Activated naive CD4-positive, alpha-beta T cell treated with anti-CD3 and anti-CD28 coated beads, Interleukin-2, amount 10 ng/mL, durations not matched to agents 7 days and 5 days (primary cell): ENCODE measurements around the gene CD84.
A peak's percentile ranks its signal among the peaks of the same experiment; 100 is the strongest.
"Not testable (repeated sequence)": the region's sequence is repeated elsewhere in the genome, so short reads cannot be mapped to it uniquely, and the experiment has no call there.

ENCODE experiments used
- CTCF ChIA-PET: fragments of 350-600 bp; sonication (Branson Sonifier 250); formaldehyde crosslinking; loops from one replicate; lab custom pipeline; 2021; ENCODE audit warnings: antibody characterized with exemption; lab: Charles Lee
- DNase-seq: peaks from one replicate; pipeline ENCODE4 v3.0.0-alpha.2; 2020
- H3K27ac Mint-ChIP-seq: one replicate; pipeline ENCODE4 v1.8.0; 2021; ENCODE audit warnings: mild to moderate bottlenecking, moderate library complexity, mixed read lengths
- H3K27me3 Mint-ChIP-seq: one replicate; pipeline ENCODE4 v1.8.0; 2021; ENCODE audit warnings: mild to moderate bottlenecking, mixed read lengths
- H3K36me3 Mint-ChIP-seq: one replicate; pipeline ENCODE4 v1.8.0; 2021; ENCODE audit warnings: mixed read lengths
- H3K4me1 Mint-ChIP-seq: one replicate; pipeline ENCODE4 v1.8.0; 2021; ENCODE audit warnings: mixed read lengths
- H3K4me3 Mint-ChIP-seq: one replicate; pipeline ENCODE4 v1.8.0; 2021; ENCODE audit warnings: mild to moderate bottlenecking, moderate library complexity, mixed read lengths
- H3K9me3 Mint-ChIP-seq: one replicate; pipeline ENCODE4 v1.8.0; 2021; ENCODE audit warnings: mixed read lengths

CD84 gene

DNA sequence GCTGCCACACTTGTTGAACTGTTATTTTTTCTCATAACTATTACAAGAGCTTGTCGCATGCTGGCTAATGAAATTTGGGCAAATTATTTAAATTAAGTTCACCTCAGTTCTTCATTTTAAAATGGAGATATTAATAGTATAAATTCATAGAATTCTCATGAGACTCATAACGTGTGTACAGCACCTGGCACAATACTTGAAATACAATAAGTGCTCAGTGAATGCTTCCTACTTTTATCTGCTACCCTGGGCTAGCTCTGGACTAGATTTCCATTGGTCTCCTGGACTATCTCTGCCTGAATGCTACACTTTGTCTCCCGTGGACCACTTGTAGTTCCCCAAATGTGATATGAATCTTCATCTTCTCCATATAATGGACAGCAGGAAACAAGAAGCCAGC lies 57.2 kb downstream of the CD84 start:
- H3K36me3 Mint-ChIP-seq, result peaks cover 39% of the 10 kb centered on the region
- no peaks in the 10 kb centered on the region for H3K27me3 Mint-ChIP-seq
- CTCF ChIA-PET, result interaction anchor here (0.8 to 1.8 kb wide), 4 partner anchors 9 to 94 kb away, joined by 3 to 6 read pairs (median 4); no protein-coding TSS in a partner anchor
- no peak for DNase-seq
- peaks cover 28% of the 10 kb centered on the region for H3K9me3 Mint-ChIP-seq
- peaks cover 70% of the 10 kb centered on the region for H3K4me1 Mint-ChIP-seq
- H3K4me3 Mint-ChIP-seq, result peak overlapping the region; percentile 84
- H3K27ac Mint-ChIP-seq, result peak overlapping the region; percentile 95

DNA sequence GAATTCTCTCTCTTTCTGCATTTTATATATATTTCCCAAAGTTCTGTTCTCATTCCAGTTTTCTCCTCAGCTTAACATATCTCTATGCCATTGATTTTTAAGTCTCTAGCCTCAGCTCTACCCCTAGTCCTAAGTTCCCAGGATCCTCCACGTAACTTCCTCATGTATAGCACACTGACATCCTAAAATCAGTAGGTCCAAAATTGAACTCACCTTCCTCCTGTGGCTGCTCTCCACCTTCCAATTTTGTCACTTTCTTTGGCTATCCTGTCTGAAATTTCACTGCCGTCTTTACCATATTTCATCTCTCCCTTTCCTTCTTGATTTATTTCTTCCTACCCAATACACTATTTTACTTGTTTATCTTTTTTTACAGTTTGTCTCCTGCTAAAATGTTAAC lies 57.7 kb downstream of the CD84 start:
- Mint-ChIP-seq H3K4me1 (peaks cover 76% of the 10 kb centered on the region), H3K27ac (peak overlapping the region; percentile 95), H3K36me3 (peaks cover 39% of the 10 kb centered on the region), H3K4me3 (peak overlapping the region; percentile 84), H3K9me3 (peaks cover 28% of the 10 kb centered on the region), H3K27me3 (no peaks in the 10 kb centered on the region)
- CTCF ChIA-PET, result no interaction called here
- DNase-seq, result no peak

DNA sequence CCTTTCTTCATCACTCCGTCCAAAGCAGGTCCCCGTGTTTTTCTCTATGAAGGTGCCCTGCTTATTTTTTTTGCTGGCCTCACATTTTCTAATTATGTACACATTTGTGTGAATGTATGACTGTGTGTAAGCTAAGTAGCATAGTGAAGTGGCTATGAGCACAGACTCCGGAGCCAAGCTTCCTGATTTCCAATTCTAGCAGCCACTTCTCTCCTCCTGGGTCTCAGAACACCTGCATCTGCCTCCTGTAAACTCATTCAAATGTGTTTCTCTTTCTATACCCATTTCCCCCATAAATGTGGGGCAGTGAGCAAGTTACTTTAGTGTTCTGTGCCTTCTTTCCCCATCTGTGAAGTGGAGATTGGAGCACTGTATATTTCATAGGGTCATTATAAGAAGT lies 58.3 kb downstream of the CD84 start:
- CTCF ChIA-PET, result no interaction called here
- H3K27ac Mint-ChIP-seq, result peak overlapping the region; percentile 95
- peak overlapping the region; percentile 84 for H3K4me3 Mint-ChIP-seq
- H3K9me3 Mint-ChIP-seq, result peaks cover 29% of the 10 kb centered on the region
- no peak for DNase-seq
- H3K36me3 Mint-ChIP-seq, result peaks cover 39% of the 10 kb centered on the region
- no peaks in the 10 kb centered on the region for H3K27me3 Mint-ChIP-seq
- H3K4me1 Mint-ChIP-seq, result peaks cover 81% of the 10 kb centered on the region

DNA sequence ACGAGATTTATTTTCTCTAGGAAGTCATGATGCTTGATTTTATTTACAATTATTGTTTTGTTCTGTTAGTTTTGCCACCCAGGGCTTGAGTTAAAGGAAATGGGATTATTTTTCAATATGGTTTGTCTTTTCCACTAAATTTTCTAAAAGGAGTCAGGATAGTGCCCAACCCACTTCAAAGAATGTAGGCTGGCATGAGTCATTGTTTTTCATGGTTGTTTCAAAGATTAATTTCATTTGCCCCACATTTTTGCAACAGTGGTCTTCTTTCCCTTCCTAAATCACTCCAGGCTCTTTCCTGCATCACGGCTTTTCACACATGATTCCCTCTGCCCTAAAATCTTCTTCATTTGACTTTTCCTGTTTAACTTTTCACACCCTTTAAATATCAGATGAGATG lies 58.7 kb downstream of the CD84 start:
- no peaks in the 10 kb centered on the region for H3K27me3 Mint-ChIP-seq
- H3K36me3 Mint-ChIP-seq, result peaks cover 41% of the 10 kb centered on the region
- H3K27ac Mint-ChIP-seq, result peak overlapping the region; percentile 95
- CTCF ChIA-PET, result interaction anchor here (1.0 to 1.3 kb wide), 2 partner anchors 8 to 86 kb away, joined by 3 to 4 read pairs; no protein-coding TSS in a partner anchor
- H3K4me3 Mint-ChIP-seq, result peak overlapping the region; percentile 84
- no peak for DNase-seq
- peaks cover 85% of the 10 kb centered on the region for H3K4me1 Mint-ChIP-seq
- H3K9me3 Mint-ChIP-seq, result peaks cover 31% of the 10 kb centered on the region

DNA sequence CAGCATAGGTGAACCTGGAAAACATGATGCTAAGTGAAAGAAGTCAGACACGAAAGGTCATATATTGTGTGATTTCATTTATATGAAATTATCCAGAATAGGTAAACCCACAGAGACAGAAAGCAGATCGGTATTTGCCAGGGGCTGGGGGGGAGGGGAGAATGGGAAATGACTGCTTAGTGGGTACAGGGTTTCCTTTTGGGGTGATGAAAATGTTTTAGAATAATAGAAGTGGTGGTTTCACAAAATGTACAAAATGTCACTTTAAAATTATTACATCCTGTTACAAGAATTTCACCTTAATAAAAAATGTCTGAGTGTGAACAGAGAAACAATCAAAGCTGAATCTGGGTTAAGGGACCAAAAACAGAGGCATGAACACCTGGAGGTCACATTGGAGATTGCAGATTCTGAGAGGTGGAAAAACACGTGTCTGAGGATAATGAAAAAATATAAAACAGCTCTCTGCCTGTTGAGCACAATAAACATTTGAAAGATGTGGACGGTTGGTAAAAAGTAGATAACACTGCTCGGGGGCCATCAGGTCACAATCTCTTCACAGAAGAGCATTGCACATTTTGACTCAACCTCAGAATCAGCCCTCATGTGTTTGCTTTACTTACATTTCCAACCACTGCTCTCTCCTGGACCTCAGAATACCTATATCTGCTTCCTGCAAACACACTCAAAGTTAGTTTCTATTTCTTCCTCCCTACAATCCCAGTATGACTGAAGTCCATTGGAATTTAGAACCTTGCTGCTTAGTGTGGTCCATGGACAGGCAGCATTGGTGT lies 59.5 kb downstream of the CD84 start:
- CTCF ChIA-PET, result interaction anchor here (0.9 to 1.3 kb wide), 3 partner anchors 9 to 91 kb away, joined by 3 to 4 read pairs (median 3); no protein-coding TSS in a partner anchor
- H3K27ac Mint-ChIP-seq, result peak overlapping the region; percentile 95
- DNase-seq, result peak; percentile 36
- no peaks in the 10 kb centered on the region for H3K27me3 Mint-ChIP-seq
- peaks cover 28% of the 10 kb centered on the region for H3K9me3 Mint-ChIP-seq
- peaks cover 41% of the 10 kb centered on the region for H3K36me3 Mint-ChIP-seq
- peak overlapping the region; percentile 84 for H3K4me3 Mint-ChIP-seq
- H3K4me1 Mint-ChIP-seq, result peaks cover 90% of the 10 kb centered on the region

DNA sequence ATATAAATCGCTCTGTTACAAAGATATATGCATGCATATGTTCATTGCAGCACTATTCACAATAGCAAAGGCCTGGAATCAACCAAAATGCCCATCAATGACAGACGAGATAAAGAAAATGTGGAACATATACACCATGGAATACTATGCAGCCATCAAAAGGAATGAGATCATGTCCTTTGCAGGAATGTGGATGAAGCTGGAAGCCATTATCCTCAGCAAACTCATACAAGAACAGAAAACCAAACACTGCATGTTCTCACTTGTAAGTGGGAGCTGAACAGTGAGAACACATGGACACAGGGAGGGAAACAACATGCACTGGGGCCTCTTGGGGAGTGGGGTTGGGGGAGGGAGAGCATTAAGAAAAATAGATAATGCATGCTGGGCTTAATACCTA lies 61.8 kb downstream of the CD84 start:
- H3K4me3 Mint-ChIP-seq, H3K27me3 Mint-ChIP-seq, CTCF ChIA-PET, H3K27ac Mint-ChIP-seq, DNase-seq: not testable (repeated sequence)
- Mint-ChIP-seq H3K36me3 (peaks cover 56% of the 10 kb centered on the region), H3K9me3 (peaks cover 46% of the 10 kb centered on the region), H3K4me1 (peaks cover 79% of the 10 kb centered on the region)

DNA sequence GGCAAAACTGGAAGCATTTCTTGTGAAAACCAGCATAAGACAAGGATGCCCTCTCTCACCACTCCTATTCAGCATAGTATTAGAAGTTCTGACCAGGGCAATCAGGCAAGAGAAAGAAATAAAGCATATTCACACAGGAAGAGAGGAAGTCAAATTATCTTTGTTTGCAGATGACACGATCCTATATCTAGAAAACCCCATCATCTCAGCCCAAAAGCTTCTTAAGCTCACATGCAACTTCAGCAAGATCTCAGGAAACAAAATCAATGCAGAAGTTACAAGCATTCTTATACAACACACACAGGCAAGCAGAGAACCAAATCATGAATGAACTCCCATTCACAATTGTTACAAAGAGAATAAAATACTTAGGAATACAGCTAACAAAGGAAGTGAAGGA lies 63.4 kb downstream of the CD84 start:
- H3K4me3 Mint-ChIP-seq, H3K27me3 Mint-ChIP-seq, H3K27ac Mint-ChIP-seq, DNase-seq: not testable (repeated sequence)
- H3K9me3 Mint-ChIP-seq, result peaks cover 53% of the 10 kb centered on the region
- peaks cover 72% of the 10 kb centered on the region for H3K36me3 Mint-ChIP-seq
- CTCF ChIA-PET, result interaction anchor here (0.6 to 1.1 kb wide), 2 partner anchors 84 to 90 kb away, joined by 3 to 6 read pairs; no protein-coding TSS in a partner anchor
- peaks cover 65% of the 10 kb centered on the region for H3K4me1 Mint-ChIP-seq

DNA sequence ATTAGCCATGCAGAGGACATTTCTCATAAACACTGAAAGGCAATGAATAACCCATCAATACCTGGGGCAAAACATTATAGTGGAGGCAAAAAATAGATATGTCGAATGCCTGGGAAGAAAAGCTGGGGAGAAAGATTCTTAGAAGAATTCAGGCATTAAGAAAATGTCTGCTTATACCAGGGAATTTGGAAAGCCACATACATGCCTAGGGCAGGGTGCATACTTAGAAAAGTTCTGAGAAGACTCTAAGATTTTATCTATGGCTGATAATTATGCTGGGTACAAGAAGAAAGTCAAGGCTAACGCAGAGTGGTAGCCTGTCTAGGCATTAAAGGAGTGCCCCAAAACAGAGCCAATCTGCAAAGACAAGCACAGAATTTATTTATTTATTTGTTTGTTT lies 74.6 kb downstream of the CD84 start:
- H3K4me3 Mint-ChIP-seq, result no peak overlapping the region
- peaks cover 78% of the 10 kb centered on the region for H3K36me3 Mint-ChIP-seq
- H3K9me3 Mint-ChIP-seq, result peaks cover 60% of the 10 kb centered on the region
- CTCF ChIA-PET, result no interaction called here
- DNase-seq, result no peak
- no peak overlapping the region for H3K27ac Mint-ChIP-seq
- H3K4me1 Mint-ChIP-seq, result peaks cover 5% of the 10 kb centered on the region
- no peaks in the 10 kb centered on the region for H3K27me3 Mint-ChIP-seq

DNA sequence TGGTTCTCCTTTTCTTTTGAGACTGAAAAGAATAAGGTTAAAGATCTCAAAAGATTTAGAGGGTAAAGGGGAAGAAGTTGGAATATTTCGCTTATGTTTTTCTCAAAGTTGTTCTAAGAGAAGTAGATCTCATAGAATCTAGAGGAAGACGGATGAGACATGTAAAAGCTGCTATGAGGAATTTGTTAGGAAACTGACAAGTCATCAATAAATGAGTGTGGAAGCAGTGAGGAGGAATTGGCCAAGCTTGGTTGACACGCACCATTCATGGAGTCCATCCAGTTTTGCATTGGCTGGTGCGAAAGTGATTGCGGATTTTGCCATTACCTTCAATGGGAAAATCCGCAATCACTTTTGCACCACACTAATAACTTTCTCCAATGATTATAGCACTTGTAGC lies 76.2 kb downstream of the CD84 start:
- H3K4me3 Mint-ChIP-seq, result no peak overlapping the region
- no peak overlapping the region for H3K27ac Mint-ChIP-seq
- H3K27me3 Mint-ChIP-seq, result no peaks in the 10 kb centered on the region
- peaks cover 76% of the 10 kb centered on the region for H3K36me3 Mint-ChIP-seq
- DNase-seq, result no peak
- H3K4me1 Mint-ChIP-seq, result peaks cover 5% of the 10 kb centered on the region
- CTCF ChIA-PET, result no interaction called here
- H3K9me3 Mint-ChIP-seq, result peaks cover 61% of the 10 kb centered on the region

DNA sequence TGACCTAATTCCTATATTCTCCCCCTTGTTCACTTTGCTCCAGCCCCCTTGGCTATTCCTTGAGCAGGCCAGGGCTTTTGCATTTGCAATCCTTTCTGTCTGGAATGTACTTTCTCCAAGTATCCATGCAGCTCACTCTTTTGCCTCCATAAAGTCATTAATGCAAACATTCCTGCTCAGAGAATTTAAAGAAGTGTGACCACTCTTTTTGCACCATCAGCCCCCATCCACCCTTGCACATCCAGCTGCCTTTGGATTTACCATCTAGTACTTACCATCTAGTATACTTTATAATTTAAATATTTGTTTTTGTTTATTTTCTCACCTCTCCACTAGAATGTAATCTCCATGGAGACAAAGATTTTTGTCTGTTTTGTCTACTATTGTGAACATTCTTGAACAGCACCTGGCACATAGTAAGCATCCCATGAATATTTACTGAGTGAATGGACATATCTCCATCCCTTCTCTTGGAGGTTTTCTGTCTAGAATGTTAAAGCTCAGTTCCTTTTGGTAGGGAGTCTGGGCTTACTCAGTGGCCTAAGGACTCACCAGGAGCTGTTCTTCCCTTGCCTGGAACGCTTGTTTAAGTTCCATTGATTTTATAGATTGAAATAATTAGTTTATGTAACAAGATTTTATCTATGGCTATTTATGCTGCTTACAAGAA lies 78.8 kb downstream of the CD84 start:
- Mint-ChIP-seq H3K9me3 (peaks cover 35% of the 10 kb centered on the region), H3K4me3 (no peak overlapping the region), H3K4me1 (peaks cover 5% of the 10 kb centered on the region), H3K27ac (no peak overlapping the region), H3K36me3 (peaks cover 66% of the 10 kb centered on the region), H3K27me3 (no peaks in the 10 kb centered on the region)
- CTCF ChIA-PET, result no interaction called here
- DNase-seq, result no peak

DNA sequence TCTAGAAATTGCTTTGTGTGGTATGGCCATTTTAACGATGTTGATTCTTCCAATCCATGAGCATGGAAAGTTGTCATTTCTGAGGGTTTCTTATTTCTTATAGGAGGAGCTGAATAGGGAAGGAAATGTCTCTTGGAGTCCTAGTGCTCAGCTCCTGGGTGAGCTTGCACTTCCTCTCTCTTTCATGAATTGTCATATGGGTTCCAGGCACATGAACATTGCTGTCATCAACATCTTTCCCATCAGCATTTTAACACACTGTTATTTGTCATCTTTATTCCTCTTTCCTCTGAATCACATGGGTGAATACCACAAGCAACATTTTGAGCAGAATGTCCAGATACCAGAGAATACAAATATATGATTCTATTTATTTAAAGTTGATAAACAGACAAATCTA lies 79.7 kb downstream of the CD84 start:
- H3K9me3 Mint-ChIP-seq, result peaks cover 32% of the 10 kb centered on the region
- CTCF ChIA-PET, result no interaction called here
- peaks cover 71% of the 10 kb centered on the region for H3K36me3 Mint-ChIP-seq
- no peak overlapping the region for H3K27ac Mint-ChIP-seq
- peaks cover 5% of the 10 kb centered on the region for H3K4me1 Mint-ChIP-seq
- no peaks in the 10 kb centered on the region for H3K27me3 Mint-ChIP-seq
- H3K4me3 Mint-ChIP-seq, result no peak overlapping the region
- no peak for DNase-seq

DNA sequence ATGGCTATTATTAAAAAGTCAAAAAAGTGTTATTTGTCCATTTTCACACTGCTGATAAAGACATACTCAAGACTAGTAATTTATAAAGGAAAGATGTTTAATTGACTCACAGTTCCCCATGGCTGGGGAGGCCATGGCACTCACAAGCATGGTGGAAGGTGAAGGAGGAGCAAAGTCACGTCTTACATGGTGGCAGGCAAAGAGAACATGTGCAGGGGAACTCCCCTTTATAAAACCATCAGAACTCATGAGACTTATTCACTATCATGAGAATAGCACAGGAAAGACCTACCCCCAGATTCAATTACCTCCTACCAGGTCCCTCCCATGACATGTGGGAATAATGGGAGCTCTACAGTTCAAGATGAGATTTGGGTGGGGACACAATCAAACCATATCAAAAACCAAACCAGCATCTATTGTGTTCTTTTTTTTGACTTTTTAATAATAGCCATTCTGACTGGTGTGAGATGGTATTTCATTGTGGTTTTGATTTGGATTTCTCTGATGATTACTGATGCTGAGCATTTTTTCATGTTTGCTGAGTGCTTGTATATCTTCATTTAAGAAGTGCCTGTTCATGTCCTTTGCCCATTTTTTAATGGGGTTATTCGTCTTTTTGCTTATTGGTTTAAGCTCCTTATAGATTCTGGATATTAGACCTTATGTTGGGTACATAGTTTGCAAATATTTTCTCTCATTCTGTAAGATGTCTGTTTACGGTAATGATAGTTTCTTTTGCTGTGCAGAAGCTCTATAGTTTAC lies 80.8 kb downstream of the CD84 start:
- H3K27me3 Mint-ChIP-seq, H3K27ac Mint-ChIP-seq, H3K4me3 Mint-ChIP-seq, CTCF ChIA-PET, H3K4me1 Mint-ChIP-seq, DNase-seq: not testable (repeated sequence)
- H3K36me3 Mint-ChIP-seq, result peaks cover 64% of the 10 kb centered on the region
- H3K9me3 Mint-ChIP-seq, result peaks cover 27% of the 10 kb centered on the region

DNA sequence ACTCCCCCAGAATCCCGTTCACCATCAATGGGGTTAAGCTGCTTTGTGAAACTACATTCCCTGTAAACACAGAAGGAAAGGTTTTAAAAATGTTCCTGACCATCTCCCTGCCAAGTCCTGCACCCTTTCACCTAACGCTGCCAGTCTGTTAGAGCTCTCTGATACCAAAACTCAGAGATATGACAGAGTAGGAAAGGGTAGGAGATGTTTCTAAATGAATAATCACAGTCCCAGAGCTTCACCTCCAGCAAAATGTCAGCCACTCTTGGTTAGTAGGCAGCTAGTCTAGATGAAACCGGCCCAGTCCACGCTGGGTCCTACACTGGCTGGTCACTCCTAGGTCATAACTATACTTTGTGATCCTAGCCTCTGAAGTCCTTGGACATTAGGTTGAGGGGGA lies 83.0 kb downstream of the CD84 start:
- Mint-ChIP-seq H3K4me3 (no peak overlapping the region), H3K36me3 (peaks cover 47% of the 10 kb centered on the region), H3K4me1 (no peaks in the 10 kb centered on the region), H3K27ac (no peak overlapping the region), H3K9me3 (peaks cover 19% of the 10 kb centered on the region), H3K27me3 (no peaks in the 10 kb centered on the region)
- DNase-seq, result no peak
- CTCF ChIA-PET, result no interaction called here

DNA sequence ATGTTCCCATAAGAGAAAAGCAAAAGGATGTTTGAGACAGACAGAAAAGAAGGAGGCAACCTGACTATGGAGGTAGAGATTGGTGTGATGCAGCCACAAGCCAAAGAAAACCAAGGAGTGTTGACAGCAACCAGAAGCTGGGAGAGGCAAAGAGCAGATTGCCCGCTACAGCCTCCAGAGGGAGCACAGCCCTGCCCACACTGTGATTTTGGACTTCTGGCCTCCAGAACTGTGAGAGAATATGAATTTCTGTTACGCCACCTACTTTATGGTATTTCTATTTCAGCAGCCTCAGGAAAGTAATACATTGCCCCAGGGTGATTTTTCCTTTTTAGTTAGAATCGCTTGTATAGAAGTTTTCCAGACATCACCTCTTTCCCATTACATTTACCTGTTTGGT lies 84.7 kb downstream of the CD84 start:
- Mint-ChIP-seq H3K4me3 (no peak overlapping the region), H3K27me3 (no peaks in the 10 kb centered on the region), H3K27ac (no peak overlapping the region), H3K9me3 (peaks cover 15% of the 10 kb centered on the region), H3K4me1 (no peaks in the 10 kb centered on the region), H3K36me3 (peaks cover 52% of the 10 kb centered on the region)
- CTCF ChIA-PET, result no interaction called here
- no peak for DNase-seq
